H9 (cell line): ENCODE measurements around the gene ACSL4. TPM values are rescaled to one million over a fixed set of nuclear protein-coding genes. Genes with fewer than 3 reads are reported as not detected.
A peak's percentile ranks its signal among the peaks of the same experiment; 100 is the strongest.

Experiments used
- DNase-seq: peaks from one replicate; pipeline ENCODE4 v3.0.0-alpha.2; 2017
- H2AFZ ChIP-seq: one replicate; pipeline ENCODE4 v1.6.1; 2013; ENCODE audit warnings: mild to moderate bottlenecking, low read length, control low read depth, moderate library complexity
- H2AK5ac ChIP-seq: 2 replicates; pipeline ENCODE4 v1.6.1; 2013; ENCODE audit warnings: low read length, control low read depth, mixed read lengths; ENCODE audit not compliant: insufficient read length
- H2BK120ac ChIP-seq: one replicate; pipeline ENCODE4 v1.6.1; 2013; ENCODE audit warnings: low read depth, mild to moderate bottlenecking, low read length, control low read depth, inconsistent platforms; ENCODE audit not compliant: poor library complexity, severe bottlenecking
- H2BK12ac ChIP-seq: 2 replicates; pipeline ENCODE4 v1.6.1; 2013; ENCODE audit warnings: low read length, control low read depth, mixed read lengths, low read depth; ENCODE audit not compliant: insufficient read length
- H2BK15ac ChIP-seq: 2 replicates; pipeline ENCODE4 v1.6.1; 2013; ENCODE audit warnings: low read depth, low read length, control low read depth
- H2BK20ac ChIP-seq: one replicate; pipeline ENCODE4 v1.6.1; 2013; ENCODE audit warnings: low read depth, mild to moderate bottlenecking, low read length, control low read depth, inconsistent platforms; ENCODE audit not compliant: poor library complexity, severe bottlenecking
- H2BK5ac ChIP-seq: 2 replicates; pipeline ENCODE4 v1.6.1; 2013; ENCODE audit warnings: low read length, control low read depth, mixed read lengths; ENCODE audit not compliant: insufficient read length
- H3K14ac ChIP-seq: 2 replicates; pipeline ENCODE4 v1.6.1; 2013; ENCODE audit warnings: low read length, control low read depth; ENCODE audit not compliant: insufficient read depth
- H3K18ac ChIP-seq: 2 replicates; pipeline ENCODE4 v1.6.1; 2013; ENCODE audit warnings: low read depth, mild to moderate bottlenecking, mixed read lengths, low read length, control low read depth; ENCODE audit not compliant: insufficient read length
- H3K23ac ChIP-seq: 2 replicates; pipeline ENCODE4 v1.6.1; 2013; ENCODE audit warnings: low read length, control low read depth, mixed read lengths, low read depth; ENCODE audit not compliant: insufficient read length
- H3K23me2 ChIP-seq: 2 replicates; pipeline ENCODE4 v1.6.1; 2013; ENCODE audit warnings: low read depth, mild to moderate bottlenecking, mixed read lengths, low read length, control low read depth; ENCODE audit not compliant: insufficient read length, poor library complexity, severe bottlenecking
- H3K27ac ChIP-seq: 2 replicates; pipeline ENCODE4 v1.5.1; 2013; ENCODE audit warnings: low read length, control low read depth, mixed read lengths, low read depth; ENCODE audit not compliant: insufficient read length
- H3K27me3 ChIP-seq: 2 replicates; pipeline ENCODE4 v1.6.1; 2013; ENCODE audit warnings: low read length, control low read depth, inconsistent platforms; ENCODE audit not compliant: insufficient read depth
- H3K4ac ChIP-seq: 2 replicates; pipeline ENCODE4 v1.6.1; 2013; ENCODE audit warnings: low read depth, mild to moderate bottlenecking, control low read depth, inconsistent platforms, low read length, moderate library complexity
- H3K4me1 ChIP-seq: 2 replicates; pipeline ENCODE4 v1.6.1; 2013; ENCODE audit warnings: low read length, control low read depth, inconsistent platforms; ENCODE audit not compliant: insufficient read depth
- H3K4me2 ChIP-seq: 2 replicates; pipeline ENCODE4 v1.6.1; 2013; ENCODE audit warnings: low read length, control low read depth, mixed read lengths; ENCODE audit not compliant: insufficient read length, insufficient read depth
- H3K56ac ChIP-seq: 2 replicates; pipeline ENCODE4 v1.6.1; 2013; ENCODE audit warnings: low read depth, mild to moderate bottlenecking, mixed read lengths, low read length, control low read depth; ENCODE audit not compliant: insufficient read length
- H3K79me1 ChIP-seq: 2 replicates; pipeline ENCODE4 v1.6.1; 2013; ENCODE audit warnings: low read depth, mild to moderate bottlenecking, moderate library complexity, low read length, control low read depth, inconsistent platforms; ENCODE audit not compliant: insufficient read depth, poor library complexity, severe bottlenecking
- H3K79me2 ChIP-seq: 2 replicates; pipeline ENCODE4 v1.6.1; 2013; ENCODE audit warnings: low read length, control low read depth, inconsistent platforms; ENCODE audit not compliant: insufficient read depth
- H3K9ac ChIP-seq: 2 replicates; pipeline ENCODE4 v1.6.1; 2013; ENCODE audit warnings: low read length, control low read depth, mixed read lengths; ENCODE audit not compliant: insufficient read length; ENCODE audit errors: extremely low read depth
- H3K9me3 ChIP-seq: one replicate; pipeline ENCODE4 v1.6.1; 2013; ENCODE audit warnings: low read depth, low read length, inconsistent platforms; ENCODE audit not compliant: control insufficient read depth
- H3T11ph ChIP-seq: one replicate; pipeline ENCODE4 v1.6.1; 2013; ENCODE audit warnings: mild to moderate bottlenecking, low read length, control low read depth, inconsistent platforms
- H4K20me1 ChIP-seq: one replicate; pipeline ENCODE4 v1.6.1; 2013; ENCODE audit not compliant: control insufficient read depth, insufficient read length, insufficient read depth
- H4K5ac ChIP-seq: 2 replicates; pipeline ENCODE4 v1.6.1; 2013; ENCODE audit warnings: low read depth, mild to moderate bottlenecking, mixed read lengths, low read length, control low read depth; ENCODE audit not compliant: insufficient read length
- H4K8ac ChIP-seq: replicated peaks from 2 replicates; pipeline ENCODE4 v1.6.1; 2013; ENCODE audit warnings: low read length, control low read depth, mixed read lengths, low read depth; ENCODE audit not compliant: insufficient read length
- H4K91ac ChIP-seq: 2 replicates; pipeline ENCODE4 v1.6.1; 2013; ENCODE audit warnings: low read depth, mild to moderate bottlenecking, moderate library complexity, mixed read lengths, low read length, control low read depth; ENCODE audit not compliant: insufficient read length
- H3K27ac Mint-ChIP-seq, 3 experiments: 2 replicates in 2 of 3; 3 replicates in 1 of 3; pipeline ENCODE4 v1.8.0; 2020 to 2021; ENCODE audit warnings: mixed read lengths in 3 of 3, mild to moderate bottlenecking in 1 of 3, moderate library complexity in 1 of 3
- H3K27me3 Mint-ChIP-seq: 2 replicates; pipeline ENCODE4 v1.8.0; 2021; ENCODE audit warnings: low read depth, mild to moderate bottlenecking, moderate library complexity, mixed read lengths
- H3K36me3 Mint-ChIP-seq, 3 experiments: 2 replicates in 2 of 3; 3 replicates in 1 of 3; pipeline ENCODE4 v1.8.0; 2020 to 2021; ENCODE audit warnings: low read depth in 3 of 3, mixed read lengths in 3 of 3; ENCODE audit not compliant: insufficient read depth in 1 of 3
- H3K4me1 Mint-ChIP-seq, 2 experiments: 2 replicates each; pipeline ENCODE4 v1.8.0; 2020; ENCODE audit warnings: mixed read lengths in 2 of 2
- H3K4me3 Mint-ChIP-seq, 2 experiments: 2 replicates in 1 of 2; 3 replicates in 1 of 2; pipeline ENCODE4 v1.8.0; 2020 to 2021; ENCODE audit warnings: mild to moderate bottlenecking in 2 of 2, mixed read lengths in 2 of 2, moderate library complexity in 1 of 2
- H3K9me3 Mint-ChIP-seq, 2 experiments: 2 replicates in 1 of 2; 3 replicates in 1 of 2; pipeline ENCODE4 v1.8.0; 2020; ENCODE audit warnings: mild to moderate bottlenecking in 2 of 2, mixed read lengths in 2 of 2, moderate library complexity in 1 of 2
- CTCF ChIP-seq: fragments of 200-600 bp; sonication (generic); conservative IDR thresholded peaks from 3 replicates; pipeline ENCODE4 v1.8.0; 2021; ENCODE audit warnings: antibody characterized with exemption, mild to moderate bottlenecking
- WGBS: extraction: QIAGEN DNeasy Blood & Tissue Kit; methylation state at CpG from one replicate; pipeline ENCODE4 v1.1.7; 2013; ENCODE audit warnings: missing lambda C conversion rate, low lambda C conversion rate, mixed read lengths; ENCODE audit not compliant: insufficient read length; ENCODE audit errors: extremely low coverage; 5-methylcytosine and 5-hydroxymethylcytosine counted together
- total RNA-seq: library from RNA; stranded (reverse); gene quantifications from 2 replicates; pipeline ENCODE4 v1.2.1, GENCODE V29; 2021

The ACSL4 gene
- total RNA-seq, 1 experiment from 2014 or later, result 41.6 TPM

GRCh38 chrX:109733613-109734083, 591 bp upstream of the ACSL4 start:
- no peak for DNase-seq
- Histone ChIP-seq H3K9me3 (no peaks in the 10 kb centered on the region), H3K18ac (no peak overlapping the region), H3K4ac (no peak overlapping the region), H3K14ac (no peak overlapping the region), H3K4me2 (peak overlapping the region; percentile 100), H3K27me3 (no peaks in the 10 kb centered on the region), H3K4me1 (no peaks in the 10 kb centered on the region; the same call in 1 of the 2 replicates), H3K9ac (peak overlapping the region; percentile 58), H4K8ac (no peak overlapping the region), H4K5ac (no peak overlapping the region), H2BK120ac (no peak overlapping the region), H3K23ac (no peak overlapping the region), H3K23me2 (peaks cover 13% of the 10 kb centered on the region), H4K91ac (no peak overlapping the region), H3K27ac (peak overlapping the region; percentile 8), H3K56ac (no peak overlapping the region), H3K79me1 (peaks cover 2% of the 10 kb centered on the region), H2BK20ac (no peak overlapping the region), H2BK12ac (no peak overlapping the region), H2AK5ac (no peak overlapping the region), H3K79me2 (peaks cover 2% of the 10 kb centered on the region; the same call in 1 of the 2 replicates), H4K20me1 (no peaks in the 10 kb centered on the region), H3T11ph (no peak overlapping the region), H2BK15ac (no peak overlapping the region), H2AFZ (no peak overlapping the region), H2BK5ac (no peak overlapping the region)
- Mint-ChIP-seq H3K27ac (peak overlapping the region; percentile 28 to 74 (median 53); a peak in 3 of 7 replicates), H3K9me3 (peaks cover 0 to 3% of the 10 kb centered on the region in 2 experiments; a peak in 3 of 5 replicates), H3K36me3 (peaks cover 6 to 16% (median 9%) of the 10 kb centered on the region in 3 experiments), H3K4me3 (peak overlapping the region; percentile 90 to 95), H3K27me3 (peaks cover 11% of the 10 kb centered on the region), H3K4me1 (peaks cover 13 to 18% of the 10 kb centered on the region in 2 experiments)
- TF ChIP-seq CTCF, result no peak
- WGBS, result no CpG with 5 or more reads among the region's 15 CpGs
